Stimulated activated CD8-positive, alpha-beta memory T cell treated with anti-CD3 and anti-CD28 coated beads, Interleukin-2, amount 100 ng/mL, for 1 hour (primary cell): Measurements from ENCODE around the gene IL32.

Experiments used
- DNase-seq, 2 donors: peaks; one replicate each; pipeline ENCODE4 v3.0.0-alpha.2; 2020; ENCODE audit warnings: low read depth in 2 of 2

Gene IL32

DNA sequence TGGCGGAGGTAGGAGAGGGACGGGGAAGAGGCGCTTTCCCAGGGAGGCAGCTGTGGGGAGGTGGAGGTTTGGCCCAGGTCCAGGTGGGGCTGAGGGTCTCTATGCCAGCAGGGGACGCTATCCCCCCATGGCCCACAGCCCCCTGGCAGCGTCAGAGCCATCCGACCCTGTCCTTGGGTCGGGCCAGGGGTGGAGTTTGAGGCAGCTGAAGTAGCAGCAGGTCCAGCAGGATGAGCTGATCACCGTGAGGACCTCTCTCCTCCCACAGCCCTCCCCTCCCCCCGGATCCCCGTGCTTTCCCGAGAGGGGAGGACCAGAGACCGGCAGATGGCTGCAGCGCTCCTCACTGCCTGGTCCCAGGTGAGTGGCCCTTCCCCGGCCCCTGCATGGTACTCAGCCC is 50.1 kb downstream of the IL32 start:
- no peak for DNase-seq

DNA sequence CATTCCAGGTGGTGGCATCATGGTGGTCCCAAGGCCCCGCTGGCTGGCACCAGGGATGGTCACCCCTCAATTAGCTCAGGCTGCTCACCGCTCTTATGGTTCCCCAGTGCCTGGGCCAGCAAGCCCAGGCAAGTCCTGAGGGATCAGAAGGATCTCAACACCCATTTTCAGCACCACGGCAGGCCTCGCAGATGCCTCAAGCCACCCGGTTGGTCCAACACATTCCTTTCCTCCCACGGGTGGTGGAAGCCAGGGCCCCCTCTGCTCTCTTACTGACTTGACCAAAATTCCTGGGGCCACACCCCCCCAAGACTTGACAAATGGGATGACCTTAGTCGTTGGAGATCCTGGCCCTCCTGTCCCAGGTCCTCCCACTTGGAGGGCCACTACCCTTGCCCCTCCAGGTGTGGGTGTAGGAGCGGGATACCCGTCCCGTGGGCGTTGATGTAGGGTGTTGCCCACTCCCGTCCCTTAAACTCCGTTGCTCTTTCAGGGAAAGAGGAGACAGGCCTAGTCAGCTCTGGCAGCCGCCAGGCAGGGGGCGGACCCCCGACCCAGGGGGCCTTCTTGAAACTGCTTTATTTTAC is 52.9 kb downstream of the IL32 start:
- DNase-seq = no peak

DNA sequence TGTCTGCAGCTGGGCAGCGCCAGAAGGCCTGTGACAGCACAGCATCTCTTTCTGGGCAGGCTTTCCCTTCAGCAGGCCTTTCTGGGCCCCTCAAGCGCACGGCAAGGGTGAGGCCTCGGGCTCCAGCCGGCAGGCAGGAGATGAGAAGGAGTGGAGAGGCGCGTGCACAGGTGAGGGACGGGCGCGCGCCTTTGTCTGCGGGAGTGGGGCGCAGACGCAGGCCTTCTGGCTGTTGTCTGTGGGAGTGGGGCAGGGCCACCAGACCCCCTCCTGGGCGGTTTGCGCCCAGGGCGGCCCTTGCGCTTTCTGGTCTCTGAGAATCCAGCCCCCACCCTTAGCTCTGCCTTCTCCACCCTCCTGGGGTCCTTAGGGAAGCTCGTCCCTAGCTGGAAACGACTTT is 53.4 kb downstream of the IL32 start:
- DNase-seq = no peak
